IMR-90 (cell line): Measurements from ENCODE around the gene ALK. TPM values are rescaled to one million over a fixed set of nuclear protein-coding genes. Genes with fewer than 3 reads are reported as not detected.

Source experiments
- ATAC-seq: fragments of 200-7000 bp; cut with Tn5 transposase; 2 replicates; pipeline ENCODE4 v1.9.1; 2020; ENCODE audit warnings: low read depth, mild to moderate bottlenecking, moderate library complexity
- BruUV-seq: library from RNA; stranded (reverse); fragments of 400-500 nt; replicated peaks from 2 replicates; lab custom pipeline; 2021; lab: Mats Ljungman, UMichigan
- CTCF ChIA-PET: fragments of 300-600 bp; formaldehyde crosslinking; extraction: SDS; loops from one replicate; lab custom pipeline; 2021; ENCODE audit warnings: antibody characterized with exemption; lab: Yijun Ruan, JAX
- POLR2A ChIA-PET: fragments of 300-600 bp; sonication (Branson Sonifier 250); formaldehyde crosslinking; loops from one replicate; lab custom pipeline; 2022; ENCODE audit warnings: antibody characterized with exemption; ENCODE audit not compliant: unreplicated experiment; lab: Charles Lee
- DNase-seq: peaks from one replicate; pipeline ENCODE4 v3.0.0; 2013
- H2AFZ ChIP-seq: replicated peaks from 2 replicates; pipeline ENCODE3; 2013; ENCODE audit warnings: low read length, mild to moderate bottlenecking; ENCODE audit not compliant: poor library complexity
- H2AK5ac ChIP-seq: 2 replicates; pipeline ENCODE4 v1.6.1; 2013; ENCODE audit warnings: low read depth, low read length, inconsistent platforms
- H2AK9ac ChIP-seq: replicated peaks from 2 replicates; pipeline ENCODE3; 2013; ENCODE audit warnings: mild to moderate bottlenecking, low read depth, low read length, moderate library complexity; ENCODE audit not compliant: poor library complexity
- H2BK120ac ChIP-seq: 2 replicates; pipeline ENCODE4 v1.6.1; 2013; ENCODE audit warnings: low read depth, low read length, inconsistent platforms
- H2BK15ac ChIP-seq: 3 replicates; pipeline ENCODE4 v1.6.1; 2013; ENCODE audit warnings: low read depth, low read length, inconsistent platforms
- H2BK20ac ChIP-seq: 2 replicates; pipeline ENCODE4 v1.6.1; 2013; ENCODE audit warnings: low read depth, mild to moderate bottlenecking, inconsistent platforms, low read length, moderate library complexity
- H2BK5ac ChIP-seq: 2 replicates; pipeline ENCODE4 v1.6.1; 2013; ENCODE audit warnings: mild to moderate bottlenecking, low read depth, low read length, inconsistent platforms; ENCODE audit not compliant: poor library complexity, severe bottlenecking
- H3K14ac ChIP-seq: replicated peaks from 2 replicates; pipeline ENCODE4 v1.6.1; 2013; ENCODE audit warnings: low read depth, low read length, inconsistent platforms
- H3K18ac ChIP-seq: 2 replicates; pipeline ENCODE4 v1.6.1; 2013; ENCODE audit warnings: low read depth, low read length, control low read depth
- H3K23ac ChIP-seq: 2 replicates; pipeline ENCODE4 v1.6.1; 2013; ENCODE audit warnings: low read depth, low read length, inconsistent platforms
- H3K27ac ChIP-seq: 2 replicates; pipeline ENCODE4 v1.5.1; 2013; ENCODE audit warnings: mild to moderate bottlenecking, control low read depth, low read length; ENCODE audit not compliant: insufficient read depth
- H3K27me3 ChIP-seq: 2 replicates; pipeline ENCODE4 v1.6.1; 2013; ENCODE audit warnings: low read length; ENCODE audit not compliant: control insufficient read depth, insufficient read depth
- H3K36me3 ChIP-seq: 2 replicates; pipeline ENCODE4 v1.6.1; 2013; ENCODE audit warnings: low read length, mixed read lengths; ENCODE audit not compliant: control insufficient read depth, insufficient read depth
- H3K4ac ChIP-seq: 2 replicates; pipeline ENCODE4 v1.6.1; 2013; ENCODE audit warnings: low read depth, low read length, inconsistent platforms
- H3K4me1 ChIP-seq: 2 replicates; pipeline ENCODE4 v1.6.1; 2013; ENCODE audit warnings: low read length, mixed read lengths; ENCODE audit not compliant: control insufficient read depth, insufficient read depth
- H3K4me2 ChIP-seq: 2 replicates; pipeline ENCODE4 v1.6.1; 2013; ENCODE audit warnings: low read depth, mild to moderate bottlenecking, control low read depth, low read length, moderate library complexity
- H3K4me3 ChIP-seq: 2 replicates; pipeline ENCODE4 v1.5.1; 2013; ENCODE audit warnings: low read depth, mild to moderate bottlenecking, control low read depth, low read length, moderate library complexity; ENCODE audit not compliant: insufficient read depth
- H3K56ac ChIP-seq: 2 replicates; pipeline ENCODE4 v1.6.1; 2013; ENCODE audit warnings: low read length, inconsistent platforms; ENCODE audit not compliant: insufficient read depth; ENCODE audit errors: extremely low read depth
- H3K79me1 ChIP-seq, 2 experiments: 2 replicates each; pipeline ENCODE4 v1.6.1; 2013; ENCODE audit warnings: low read length in 2 of 2, inconsistent platforms in 1 of 2, low read depth in 1 of 2
- H3K9ac ChIP-seq: 2 replicates; pipeline ENCODE4 v1.6.1; 2013; ENCODE audit warnings: low read depth, low read length, control low read depth
- H3K9me1 ChIP-seq: 2 replicates; pipeline ENCODE4 v1.6.1; 2013; ENCODE audit warnings: low read length, inconsistent platforms; ENCODE audit not compliant: insufficient read depth
- H3K9me3 ChIP-seq: 2 replicates; pipeline ENCODE4 v1.6.1; 2013; ENCODE audit warnings: low read length; ENCODE audit not compliant: control insufficient read depth, insufficient read depth
- H4K20me1 ChIP-seq: 2 replicates; pipeline ENCODE4 v1.6.1; 2013; ENCODE audit warnings: low read length, inconsistent platforms; ENCODE audit not compliant: insufficient read depth
- H4K5ac ChIP-seq: 2 replicates; pipeline ENCODE4 v1.6.1; 2013; ENCODE audit warnings: mild to moderate bottlenecking, low read depth, low read length, control low read depth
- H4K8ac ChIP-seq, 2 experiments: 2 replicates each; pipeline ENCODE4 v1.6.1; 2013; ENCODE audit warnings: low read depth in 2 of 2, low read length in 2 of 2, control low read depth in 1 of 2, inconsistent platforms in 1 of 2
- H4K91ac ChIP-seq: 2 replicates; pipeline ENCODE4 v1.6.1; 2013; ENCODE audit warnings: low read depth, low read length, inconsistent platforms; ENCODE audit not compliant: insufficient read depth
- BHLHE40 ChIP-seq: fragments of 150-350 bp; IDR thresholded peaks from 2 replicates; pipeline ENCODE4 v1.6.1; 2016; ENCODE audit warnings: mild to moderate bottlenecking, low read depth, low read length
- CEBPB ChIP-seq: IDR thresholded peaks from 2 replicates; pipeline ENCODE4 v1.6.1; 2012; ENCODE audit warnings: low read depth, low read length, improper control_type of control experiment
- CHD1 ChIP-seq: IDR thresholded peaks from 2 replicates; pipeline ENCODE4 v1.6.1; 2012; ENCODE audit warnings: low read depth, low read length, improper control_type of control experiment
- CTCF ChIP-seq: conservative IDR thresholded peaks from 2 replicates; pipeline ENCODE4 v1.5.1; 2012; ENCODE audit warnings: mild to moderate bottlenecking, low read depth, low read length, improper control_type of control experiment
- ELK1 ChIP-seq: fragments of 150-350 bp; IDR thresholded peaks from 2 replicates; pipeline ENCODE4 v1.6.1; 2016; ENCODE audit warnings: low read depth, mild to moderate bottlenecking, low read length, moderate library complexity, borderline replicate concordance
- FOS ChIP-seq: fragments of 150-350 bp; IDR thresholded peaks from 2 replicates; pipeline ENCODE4 v1.6.1; 2016; ENCODE audit warnings: low read depth, low read length
- MAFK ChIP-seq: IDR thresholded peaks from 2 replicates; pipeline ENCODE4 v1.6.1; 2012; ENCODE audit warnings: low read depth, low read length, improper control_type of control experiment
- MAZ ChIP-seq: IDR thresholded peaks from 2 replicates; pipeline ENCODE4 v1.6.1; 2012; ENCODE audit warnings: low read depth, mild to moderate bottlenecking, low read length, improper control_type of control experiment, moderate library complexity, borderline replicate concordance
- MXI1 ChIP-seq: IDR thresholded peaks from 2 replicates; pipeline ENCODE4 v1.6.1; 2012; ENCODE audit warnings: low read depth, mild to moderate bottlenecking, low read length, moderate library complexity, borderline replicate concordance
- NFE2L2 ChIP-seq: fragments of 150-350 bp; IDR thresholded peaks from 2 replicates; pipeline ENCODE4 v1.6.1; 2016; ENCODE audit warnings: low read depth, mild to moderate bottlenecking, low read length
- POLR2A ChIP-seq: IDR thresholded peaks from 2 replicates; pipeline ENCODE4 v1.6.1; 2012; ENCODE audit warnings: mild to moderate bottlenecking, low read depth, low read length
- RAD21 ChIP-seq: IDR thresholded peaks from 2 replicates; pipeline ENCODE4 v1.6.1; 2012; ENCODE audit warnings: low read length, improper control_type of control experiment
- RCOR1 ChIP-seq: IDR thresholded peaks from 2 replicates; pipeline ENCODE4 v1.6.1; 2012; ENCODE audit warnings: mild to moderate bottlenecking, low read length, improper control_type of control experiment; ENCODE audit not compliant: insufficient replicate concordance
- RFX5 ChIP-seq: IDR thresholded peaks from 2 replicates; pipeline ENCODE4 v1.8.0; 2012; ENCODE audit warnings: low read depth, mild to moderate bottlenecking, low read length, moderate library complexity
- SMC3 ChIP-seq: fragments of 150-350 bp; IDR thresholded peaks from 2 replicates; pipeline ENCODE4 v1.6.1; 2016; ENCODE audit warnings: low read depth, mild to moderate bottlenecking, antibody characterized with exemption, low read length, moderate library complexity
- USF2 ChIP-seq: fragments of 150-350 bp; IDR thresholded peaks from 2 replicates; pipeline ENCODE4 v1.6.1; 2017; ENCODE audit warnings: mild to moderate bottlenecking, antibody characterized with exemption, low read length, low read depth
- WGBS, 2 experiments: methylation state at CpG; one replicate each; pipeline versions ENCODE4 v1.1.5 to v1.1.7; 2013; ENCODE audit warnings: missing lambda C conversion rate in 2 of 2; ENCODE audit not compliant: insufficient read length in 1 of 2; ENCODE audit errors: extremely low coverage in 2 of 2; 5-methylcytosine and 5-hydroxymethylcytosine counted together
- dilution Hi-C: fragments of 300-500 bp; cut with HindIII; formaldehyde crosslinking; loops from one replicate; pipeline ENCODE4 v1.14.3; 2018; ENCODE audit warnings: low sequenced_read_pairs; ENCODE audit not compliant: unreplicated experiment
- in situ Hi-C: fragments of 300-500 bp; cut with MboI; formaldehyde crosslinking; loops from 3 replicates; pipeline ENCODE4 v1.14.3; 2019; ENCODE audit warnings: low sequenced_read_pairs, inconsistent platforms, mixed read lengths
- intact Hi-C: fragments of 100-400 bp; cut with micrococcal nuclease; formaldehyde crosslinking; loops from 2 replicates; pipeline ENCODE4 v1.10.0; 2022
- polyA plus RNA-seq, 3 experiments: library from polyadenylated mRNA; depleted of rRNA; stranded (reverse); fragments of >200 nt; gene quantifications; 2 replicates each; pipeline ENCODE4 v1.2.3, GENCODE V29; 2012; ENCODE audit warnings: low replicate concordance in 1 of 3
- total RNA-seq: library from RNA; depleted of rRNA; stranded (reverse); fragments of >200 nt; gene quantifications from 2 replicates; pipeline ENCODE4 v1.2.3, GENCODE V29; 2012

ALK gene
- total and polyA plus RNA-seq, 2 of the 4 experiments (the other 2 are of a cell fraction): not detected

GRCh38 chr2:29469516-29469915 lies 451.9 kb downstream of the ALK start:
- in situ Hi-C loops (no loop called here), dilution Hi-C loops (no loop called here), intact Hi-C loops (no loop called here)
- DNase-seq: no peak
- H2AK5ac ChIP-seq: no peak overlapping the region
- no peak overlapping the region for H3K18ac ChIP-seq
- H3K14ac ChIP-seq: no peak overlapping the region
- no peaks in the 10 kb centered on the region for H4K20me1 ChIP-seq
- no peaks in the 10 kb centered on the region for H3K79me1 ChIP-seq
- H3K9me1 ChIP-seq: no peaks in the 10 kb centered on the region
- no peaks in the 10 kb centered on the region for H3K36me3 ChIP-seq
- H2BK15ac ChIP-seq: no peak overlapping the region
- no peak overlapping the region for H3K4ac ChIP-seq
- no peak overlapping the region for H4K5ac ChIP-seq
- WGBS, 2 experiments: no CpG with 5 or more reads among the region's 1 CpG
- H2BK20ac ChIP-seq: no peak overlapping the region
- H3K9ac ChIP-seq: no peak overlapping the region
- H3K27me3 ChIP-seq: no peaks in the 10 kb centered on the region
- H3K4me2 ChIP-seq: no peak overlapping the region
- H3K4me1 ChIP-seq: no peaks in the 10 kb centered on the region
- TF ChIP-seq FOS (no peak), RCOR1 (no peak), MXI1 (no peak), SMC3 (no peak), MAZ (no peak), CHD1 (no peak), CEBPB (no peak), POLR2A (no peak), BHLHE40 (no peak), RFX5 (no peak), NFE2L2 (no peak), USF2 (no peak), CTCF (no peak), MAFK (no peak), RAD21 (no peak), ELK1 (no peak)
- ChIA-PET POLR2A (no interaction called here), CTCF (no interaction called here)
- no peak overlapping the region for H4K91ac ChIP-seq
- no peak overlapping the region for H2AFZ ChIP-seq
- no peak overlapping the region for H3K23ac ChIP-seq
- H2BK120ac ChIP-seq: no peak overlapping the region
- no TSS peak for BruUV-seq
- H3K27ac ChIP-seq: no peak overlapping the region
- H2BK5ac ChIP-seq: no peak overlapping the region
- H3K56ac ChIP-seq: no peak overlapping the region
- H2AK9ac ChIP-seq: no peak overlapping the region
- H4K8ac ChIP-seq: no peak overlapping the region
- H3K9me3 ChIP-seq: no peaks in the 10 kb centered on the region; the same call in 1 of the 2 replicates
- no peak overlapping the region for H3K4me3 ChIP-seq
- no peak for ATAC-seq
